Panc1 (cell line): ENCODE measurements around the gene MGAT4C. TPM values are rescaled to one million over a fixed set of nuclear protein-coding genes. Genes with fewer than 3 reads are reported as not detected.

ENCODE experiments used
- ATAC-seq: fragments of 200-7000 bp; cut with Tn5 transposase; 2 replicates; pipeline ENCODE4 v1.9.1; 2020; ENCODE audit warnings: mild to moderate bottlenecking, moderate library complexity
- BruUV-seq: library from RNA; stranded (reverse); fragments of 400-500 nt; replicated peaks from 2 replicates; lab custom pipeline; 2021; lab: Mats Ljungman, UMichigan
- CTCF ChIA-PET: fragments of 300-600 bp; sonication (Branson Sonifier 250); formaldehyde crosslinking; loops from one replicate; lab custom pipeline; 2022; ENCODE audit warnings: antibody characterized with exemption; lab: Charles Lee
- POLR2A ChIA-PET: fragments of 300-600 bp; sonication (Branson Sonifier 250); formaldehyde crosslinking; loops from one replicate; lab custom pipeline; 2022; ENCODE audit warnings: antibody characterized with exemption; lab: Charles Lee
- DNase-seq: peaks from one replicate; pipeline ENCODE4 v3.0.0-alpha.2; 2010; ENCODE audit warnings: low read depth, low spot score
- H3K27ac ChIP-seq: 2 replicates; pipeline ENCODE4 v1.5.1; 2011; ENCODE audit warnings: mild to moderate bottlenecking, low read length, inconsistent platforms
- H3K27me3 ChIP-seq: fragments of 200-500 bp; sonication (Bioruptor generic); 2 replicates; pipeline ENCODE4 v1.6.0; 2014; ENCODE audit warnings: low read length, inconsistent platforms; ENCODE audit not compliant: control insufficient read depth, insufficient read depth
- H3K36me3 ChIP-seq: fragments of 200-500 bp; sonication (Bioruptor generic); 2 replicates; pipeline ENCODE4 v1.5.1; 2014; ENCODE audit warnings: inconsistent platforms, mild to moderate bottlenecking, low read length, moderate library complexity; ENCODE audit not compliant: control insufficient read depth, insufficient read depth
- H3K4me1 ChIP-seq: 2 replicates; pipeline ENCODE4 v1.5.1; 2011; ENCODE audit warnings: inconsistent platforms, mild to moderate bottlenecking, low read length, moderate library complexity; ENCODE audit not compliant: control insufficient read depth, insufficient read depth
- H3K4me3 ChIP-seq, 2 experiments: 2 replicates each; pipeline ENCODE4 v1.5.1; 2011 to 2012; ENCODE audit warnings: low read depth in 2 of 2, low read length in 2 of 2, mild to moderate bottlenecking in 2 of 2, inconsistent platforms in 1 of 2, moderate library complexity in 1 of 2
- H3K9me3 ChIP-seq: fragments of 200-500 bp; sonication (Bioruptor generic); 2 replicates; pipeline ENCODE4 v1.5.1; 2014; ENCODE audit warnings: low read depth, mild to moderate bottlenecking, inconsistent platforms, low read length, moderate library complexity; ENCODE audit not compliant: control insufficient read depth, insufficient read depth
- CTCF ChIP-seq: fragments of 450-650 bp; IDR thresholded peaks from 2 replicates; pipeline ENCODE4 v1.5.1; 2017; ENCODE audit warnings: mild to moderate bottlenecking
- POLR2AphosphoS5 ChIP-seq: IDR thresholded peaks from 2 replicates; pipeline ENCODE4 v1.6.1; 2012; ENCODE audit warnings: mild to moderate bottlenecking, low read depth, low read length, moderate library complexity
- REST ChIP-seq, 2 experiments: IDR thresholded peaks; 2 replicates each; pipeline ENCODE4 v1.6.1; 2011 to 2012; ENCODE audit warnings: low read depth in 2 of 2, control low read depth in 1 of 2, low read length in 1 of 2, mild to moderate bottlenecking in 1 of 2, moderate library complexity in 1 of 2; ENCODE audit not compliant: insufficient read depth in 1 of 2
- SIN3A ChIP-seq: IDR thresholded peaks from 2 replicates; pipeline ENCODE4 v1.6.1; 2012; ENCODE audit warnings: low read depth, mild to moderate bottlenecking, low read length, moderate library complexity, borderline replicate concordance; ENCODE audit not compliant: insufficient read depth
- TCF7L2 ChIP-seq: IDR thresholded peaks from 2 replicates; pipeline ENCODE4 v1.6.1; 2011; ENCODE audit warnings: mild to moderate bottlenecking, low read depth, low read length, inconsistent platforms
- in situ Hi-C: cut with HindIII; loops from 2 replicates; pipeline ENCODE4 v1.10.0; 2016; ENCODE audit warnings: low sequenced_read_pairs, low pct_unique_long_range_greater_than_20kb
- intact Hi-C: fragments of 100-400 bp; cut with micrococcal nuclease; formaldehyde crosslinking; loops from one replicate; pipeline ENCODE4 v1.10.0; 2022; ENCODE audit not compliant: unreplicated experiment
- total RNA-seq: library from RNA; stranded (reverse); gene quantifications from one replicate; pipeline ENCODE4 v1.2.1, GENCODE V29; 2021; ENCODE audit not compliant: unreplicated experiment

Gene MGAT4C
- total RNA-seq, 1 experiment from 2014 or later, result not detected

- in situ Hi-C loops (no loop called here), intact Hi-C loops (no loop called here)
- CTCF ChIA-PET, result no interaction called here
- BruUV-seq, result no TSS peak
- ATAC-seq, result no peak
- Histone ChIP-seq H3K36me3 (no peaks in the 10 kb centered on the region), H3K4me1 (no peaks in the 10 kb centered on the region), H3K27me3 (no peaks in the 10 kb centered on the region), H3K9me3 (no peaks in the 10 kb centered on the region), H3K27ac (no peak overlapping the region), H3K4me3 (no peak overlapping the region)
- POLR2A ChIA-PET, result no interaction called here
- TF ChIP-seq CTCF (no peak), SIN3A (no peak), REST (IDR thresholded peaks at IDR 0.05; ENCODE audit: insufficient read depth in 1 of 2, low read depth in 2 of 2, low read length in 1 of 2) (no peak), POLR2AphosphoS5 (no peak), TCF7L2 (no peak)
- no peak for DNase-seq
Observed at GRCh38 chr12:86292480-86292879, 36.3 kb upstream of the MGAT4C start.

- BruUV-seq, result no TSS peak
- DNase-seq, result no peak
- ChIA-PET POLR2A (no interaction called here), CTCF (interaction anchor here (0.8 kb wide), 1 partner anchor 62 kb away, joined by 3 read pairs; no protein-coding TSS in a partner anchor)
- H3K27me3 ChIP-seq, result no peaks in the 10 kb centered on the region
- no peak for TF ChIP-seq POLR2AphosphoS5
- no peak for TF ChIP-seq TCF7L2
- no peak for TF ChIP-seq SIN3A
- TF ChIP-seq REST (IDR thresholded peaks at IDR 0.05; ENCODE audit: insufficient read depth in 1 of 2, low read depth in 2 of 2, low read length in 1 of 2), result no peak
- TF ChIP-seq CTCF, result no peak
- no peaks in the 10 kb centered on the region for H3K9me3 ChIP-seq
- in situ Hi-C loops (no loop called here), intact Hi-C loops (no loop called here)
- ATAC-seq, result no peak
- no peaks in the 10 kb centered on the region for H3K4me1 ChIP-seq
- no peaks in the 10 kb centered on the region for H3K36me3 ChIP-seq
- H3K27ac ChIP-seq, result no peak overlapping the region
- no peak overlapping the region for H3K4me3 ChIP-seq
Observed at GRCh38 chr12:86290615-86291014, 34.4 kb upstream of the MGAT4C start.
